LNCaP clone FGC (cell line): ENCODE data around the gene HS2ST1.
"Not testable (repeated sequence)": the region's sequence is repeated elsewhere in the genome, so short reads cannot be mapped to it uniquely, and the experiment has no call there.

Source experiments
- DNase-seq: peaks from one replicate; pipeline ENCODE4 v3.0.0-alpha.2; 2011; ENCODE audit warnings: low read depth
- H3K4me3 ChIP-seq: 2 replicates; pipeline ENCODE4 v1.5.1; 2011; ENCODE audit warnings: mild to moderate bottlenecking, low read depth, low read length, control low read depth
- CTCF ChIP-seq: IDR thresholded peaks from 2 replicates; pipeline ENCODE4 v1.5.1; 2012; ENCODE audit warnings: mild to moderate bottlenecking; ENCODE audit not compliant: control insufficient read depth, insufficient read depth; ENCODE audit errors: extremely low read depth

The HS2ST1 gene

GRCh38 chr1:86987446-86987845 lies 73.0 kb downstream of the HS2ST1 start:
- no peak overlapping the region for H3K4me3 ChIP-seq
- no peak for DNase-seq
- TF ChIP-seq CTCF, result no peak

- no peak for DNase-seq
- TF ChIP-seq CTCF, result no peak
These were observed 74.4 kb downstream of the HS2ST1 start for GRCh38 chr1:86988835-86989234.

GRCh38 chr1:86989690-86990089 lies 75.3 kb downstream of the HS2ST1 start:
- not testable (repeated sequence) for H3K4me3 ChIP-seq, DNase-seq

More at GRCh38 chr1:86988835-86989234, 74.4 kb downstream of the HS2ST1 start:
- no peak overlapping the region for H3K4me3 ChIP-seq

- no peak for DNase-seq
- H3K4me3 ChIP-seq, result no peak overlapping the region
- no peak for TF ChIP-seq CTCF
These were observed 76.4 kb downstream of the HS2ST1 start for GRCh38 chr1:86990826-86991225.

- no peak for TF ChIP-seq CTCF
- no peak overlapping the region for H3K4me3 ChIP-seq
- DNase-seq, result no peak
These were observed 77.2 kb downstream of the HS2ST1 start for GRCh38 chr1:86991549-86992186.

- H3K4me3 ChIP-seq, result peak overlapping the region; percentile 17
- DNase-seq, result peak; percentile 75
- no peak for TF ChIP-seq CTCF
These were observed 78.4 kb downstream of the HS2ST1 start for GRCh38 chr1:86992861-86993260.

GRCh38 chr1:86993269-86993985 lies 79.0 kb downstream of the HS2ST1 start:
- H3K4me3 ChIP-seq, result peak overlapping the region; percentile 17
- TF ChIP-seq CTCF, result no peak
- DNase-seq, result peak; percentile 31
